IMR-90 (cell line): ENCODE data around the gene TIMM10. TPM values are rescaled to one million over a fixed set of nuclear protein-coding genes. Genes with fewer than 3 reads are reported as not detected.

Source experiments
- ATAC-seq: fragments of 200-7000 bp; cut with Tn5 transposase; 2 replicates; pipeline ENCODE4 v1.9.1; 2020; ENCODE audit warnings: low read depth, mild to moderate bottlenecking, moderate library complexity
- BruUV-seq: library from RNA; stranded (reverse); fragments of 400-500 nt; replicated peaks from 2 replicates; lab custom pipeline; 2021; lab: Mats Ljungman, UMichigan
- CTCF ChIA-PET: fragments of 300-600 bp; formaldehyde crosslinking; extraction: SDS; loops from one replicate; lab custom pipeline; 2021; ENCODE audit warnings: antibody characterized with exemption; lab: Yijun Ruan, JAX
- POLR2A ChIA-PET: fragments of 300-600 bp; sonication (Branson Sonifier 250); formaldehyde crosslinking; loops from one replicate; lab custom pipeline; 2022; ENCODE audit warnings: antibody characterized with exemption; ENCODE audit not compliant: unreplicated experiment; lab: Charles Lee
- DNase-seq: peaks from one replicate; pipeline ENCODE4 v3.0.0; 2013
- H2AFZ ChIP-seq: replicated peaks from 2 replicates; pipeline ENCODE3; 2013; ENCODE audit warnings: low read length, mild to moderate bottlenecking; ENCODE audit not compliant: poor library complexity
- H2AK5ac ChIP-seq: 2 replicates; pipeline ENCODE4 v1.6.1; 2013; ENCODE audit warnings: low read depth, low read length, inconsistent platforms
- H2AK9ac ChIP-seq: replicated peaks from 2 replicates; pipeline ENCODE3; 2013; ENCODE audit warnings: mild to moderate bottlenecking, low read depth, low read length, moderate library complexity; ENCODE audit not compliant: poor library complexity
- H2BK120ac ChIP-seq: 2 replicates; pipeline ENCODE4 v1.6.1; 2013; ENCODE audit warnings: low read depth, low read length, inconsistent platforms
- H2BK15ac ChIP-seq: 3 replicates; pipeline ENCODE4 v1.6.1; 2013; ENCODE audit warnings: low read depth, low read length, inconsistent platforms
- H2BK20ac ChIP-seq: 2 replicates; pipeline ENCODE4 v1.6.1; 2013; ENCODE audit warnings: low read depth, mild to moderate bottlenecking, inconsistent platforms, low read length, moderate library complexity
- H2BK5ac ChIP-seq: 2 replicates; pipeline ENCODE4 v1.6.1; 2013; ENCODE audit warnings: mild to moderate bottlenecking, low read depth, low read length, inconsistent platforms; ENCODE audit not compliant: poor library complexity, severe bottlenecking
- H3K14ac ChIP-seq: replicated peaks from 2 replicates; pipeline ENCODE4 v1.6.1; 2013; ENCODE audit warnings: low read depth, low read length, inconsistent platforms
- H3K18ac ChIP-seq: 2 replicates; pipeline ENCODE4 v1.6.1; 2013; ENCODE audit warnings: low read depth, low read length, control low read depth
- H3K23ac ChIP-seq: 2 replicates; pipeline ENCODE4 v1.6.1; 2013; ENCODE audit warnings: low read depth, low read length, inconsistent platforms
- H3K27ac ChIP-seq: 2 replicates; pipeline ENCODE4 v1.5.1; 2013; ENCODE audit warnings: mild to moderate bottlenecking, control low read depth, low read length; ENCODE audit not compliant: insufficient read depth
- H3K27me3 ChIP-seq: 2 replicates; pipeline ENCODE4 v1.6.1; 2013; ENCODE audit warnings: low read length; ENCODE audit not compliant: control insufficient read depth, insufficient read depth
- H3K36me3 ChIP-seq: 2 replicates; pipeline ENCODE4 v1.6.1; 2013; ENCODE audit warnings: low read length, mixed read lengths; ENCODE audit not compliant: control insufficient read depth, insufficient read depth
- H3K4ac ChIP-seq: 2 replicates; pipeline ENCODE4 v1.6.1; 2013; ENCODE audit warnings: low read depth, low read length, inconsistent platforms
- H3K4me1 ChIP-seq: 2 replicates; pipeline ENCODE4 v1.6.1; 2013; ENCODE audit warnings: low read length, mixed read lengths; ENCODE audit not compliant: control insufficient read depth, insufficient read depth
- H3K4me2 ChIP-seq: 2 replicates; pipeline ENCODE4 v1.6.1; 2013; ENCODE audit warnings: low read depth, mild to moderate bottlenecking, control low read depth, low read length, moderate library complexity
- H3K4me3 ChIP-seq: 2 replicates; pipeline ENCODE4 v1.5.1; 2013; ENCODE audit warnings: low read depth, mild to moderate bottlenecking, control low read depth, low read length, moderate library complexity; ENCODE audit not compliant: insufficient read depth
- H3K56ac ChIP-seq: 2 replicates; pipeline ENCODE4 v1.6.1; 2013; ENCODE audit warnings: low read length, inconsistent platforms; ENCODE audit not compliant: insufficient read depth; ENCODE audit errors: extremely low read depth
- H3K79me1 ChIP-seq, 2 experiments: 2 replicates each; pipeline ENCODE4 v1.6.1; 2013; ENCODE audit warnings: low read length in 2 of 2, inconsistent platforms in 1 of 2, low read depth in 1 of 2
- H3K9ac ChIP-seq: 2 replicates; pipeline ENCODE4 v1.6.1; 2013; ENCODE audit warnings: low read depth, low read length, control low read depth
- H3K9me1 ChIP-seq: 2 replicates; pipeline ENCODE4 v1.6.1; 2013; ENCODE audit warnings: low read length, inconsistent platforms; ENCODE audit not compliant: insufficient read depth
- H3K9me3 ChIP-seq: 2 replicates; pipeline ENCODE4 v1.6.1; 2013; ENCODE audit warnings: low read length; ENCODE audit not compliant: control insufficient read depth, insufficient read depth
- H4K20me1 ChIP-seq: 2 replicates; pipeline ENCODE4 v1.6.1; 2013; ENCODE audit warnings: low read length, inconsistent platforms; ENCODE audit not compliant: insufficient read depth
- H4K5ac ChIP-seq: 2 replicates; pipeline ENCODE4 v1.6.1; 2013; ENCODE audit warnings: mild to moderate bottlenecking, low read depth, low read length, control low read depth
- H4K8ac ChIP-seq, 2 experiments: 2 replicates each; pipeline ENCODE4 v1.6.1; 2013; ENCODE audit warnings: low read depth in 2 of 2, low read length in 2 of 2, control low read depth in 1 of 2, inconsistent platforms in 1 of 2
- H4K91ac ChIP-seq: 2 replicates; pipeline ENCODE4 v1.6.1; 2013; ENCODE audit warnings: low read depth, low read length, inconsistent platforms; ENCODE audit not compliant: insufficient read depth
- BHLHE40 ChIP-seq: fragments of 150-350 bp; IDR thresholded peaks from 2 replicates; pipeline ENCODE4 v1.6.1; 2016; ENCODE audit warnings: mild to moderate bottlenecking, low read depth, low read length
- CEBPB ChIP-seq: IDR thresholded peaks from 2 replicates; pipeline ENCODE4 v1.6.1; 2012; ENCODE audit warnings: low read depth, low read length, improper control_type of control experiment
- CHD1 ChIP-seq: IDR thresholded peaks from 2 replicates; pipeline ENCODE4 v1.6.1; 2012; ENCODE audit warnings: low read depth, low read length, improper control_type of control experiment
- ELK1 ChIP-seq: fragments of 150-350 bp; IDR thresholded peaks from 2 replicates; pipeline ENCODE4 v1.6.1; 2016; ENCODE audit warnings: low read depth, mild to moderate bottlenecking, low read length, moderate library complexity, borderline replicate concordance
- FOS ChIP-seq: fragments of 150-350 bp; IDR thresholded peaks from 2 replicates; pipeline ENCODE4 v1.6.1; 2016; ENCODE audit warnings: low read depth, low read length
- MAFK ChIP-seq: IDR thresholded peaks from 2 replicates; pipeline ENCODE4 v1.6.1; 2012; ENCODE audit warnings: low read depth, low read length, improper control_type of control experiment
- MAZ ChIP-seq: IDR thresholded peaks from 2 replicates; pipeline ENCODE4 v1.6.1; 2012; ENCODE audit warnings: low read depth, mild to moderate bottlenecking, low read length, improper control_type of control experiment, moderate library complexity, borderline replicate concordance
- MXI1 ChIP-seq: IDR thresholded peaks from 2 replicates; pipeline ENCODE4 v1.6.1; 2012; ENCODE audit warnings: low read depth, mild to moderate bottlenecking, low read length, moderate library complexity, borderline replicate concordance
- NFE2L2 ChIP-seq: fragments of 150-350 bp; IDR thresholded peaks from 2 replicates; pipeline ENCODE4 v1.6.1; 2016; ENCODE audit warnings: low read depth, mild to moderate bottlenecking, low read length
- POLR2A ChIP-seq: IDR thresholded peaks from 2 replicates; pipeline ENCODE4 v1.6.1; 2012; ENCODE audit warnings: mild to moderate bottlenecking, low read depth, low read length
- RAD21 ChIP-seq: IDR thresholded peaks from 2 replicates; pipeline ENCODE4 v1.6.1; 2012; ENCODE audit warnings: low read length, improper control_type of control experiment
- RCOR1 ChIP-seq: IDR thresholded peaks from 2 replicates; pipeline ENCODE4 v1.6.1; 2012; ENCODE audit warnings: mild to moderate bottlenecking, low read length, improper control_type of control experiment; ENCODE audit not compliant: insufficient replicate concordance
- RFX5 ChIP-seq: IDR thresholded peaks from 2 replicates; pipeline ENCODE4 v1.8.0; 2012; ENCODE audit warnings: low read depth, mild to moderate bottlenecking, low read length, moderate library complexity
- SMC3 ChIP-seq: fragments of 150-350 bp; IDR thresholded peaks from 2 replicates; pipeline ENCODE4 v1.6.1; 2016; ENCODE audit warnings: low read depth, mild to moderate bottlenecking, antibody characterized with exemption, low read length, moderate library complexity
- USF2 ChIP-seq: fragments of 150-350 bp; IDR thresholded peaks from 2 replicates; pipeline ENCODE4 v1.6.1; 2017; ENCODE audit warnings: mild to moderate bottlenecking, antibody characterized with exemption, low read length, low read depth
- whole genome bisulfite sequencing, 2 experiments: methylation state at CpG; one replicate each; pipeline versions ENCODE4 v1.1.5 to v1.1.7; 2013; ENCODE audit warnings: missing lambda C conversion rate in 2 of 2; ENCODE audit not compliant: insufficient read length in 1 of 2; ENCODE audit errors: extremely low coverage in 2 of 2; 5-methylcytosine and 5-hydroxymethylcytosine counted together
- dilution Hi-C: fragments of 300-500 bp; cut with HindIII; formaldehyde crosslinking; loops from one replicate; pipeline ENCODE4 v1.14.3; 2018; ENCODE audit warnings: low sequenced_read_pairs; ENCODE audit not compliant: unreplicated experiment
- in situ Hi-C: fragments of 300-500 bp; cut with MboI; formaldehyde crosslinking; loops from 3 replicates; pipeline ENCODE4 v1.14.3; 2019; ENCODE audit warnings: low sequenced_read_pairs, inconsistent platforms, mixed read lengths
- intact Hi-C: fragments of 100-400 bp; cut with micrococcal nuclease; formaldehyde crosslinking; loops from 2 replicates; pipeline ENCODE4 v1.10.0; 2022
- polyA plus RNA-seq, 3 experiments: library from polyadenylated mRNA; depleted of rRNA; stranded (reverse); fragments of >200 nt; gene quantifications; 2 replicates each; pipeline ENCODE4 v1.2.3, GENCODE V29; 2012; ENCODE audit warnings: low replicate concordance in 1 of 3
- total RNA-seq: library from RNA; depleted of rRNA; stranded (reverse); fragments of >200 nt; gene quantifications from 2 replicates; pipeline ENCODE4 v1.2.3, GENCODE V29; 2012
- TF ChIP-seq, protein P1 (sequence below): conservative IDR thresholded peaks from 2 replicates; pipeline ENCODE4 v1.5.1; 2012; ENCODE audit warnings: mild to moderate bottlenecking, low read depth, low read length, improper control_type of control experiment

The TIMM10 gene
- total and polyA plus RNA-seq, 2 of the 4 experiments (the other 2 are of a cell fraction), result 96.8 to 135 TPM

GRCh38 chr11:57536947-57537619 is 6.5 kb upstream of the TIMM10 start, which contains the start of gene SMTNL1:
TSS of gene SMTNL1 (plus strand) at chr11:57537595. CDS start at chr11:57542643, 5,048 bp downstream.
- H2AFZ ChIP-seq, result peak within 1 kb of the TSS; percentile 44
- H3K23ac ChIP-seq, result no peak within 1 kb of the TSS
- H3K9ac ChIP-seq, result no peak within 1 kb of the TSS
- intact Hi-C loops (no loop called here), dilution Hi-C loops (no loop called here), in situ Hi-C loops (no loop called here)
- no peak within 1 kb of the TSS for H4K5ac ChIP-seq
- peaks cover 25% of the 10 kb centered on the region for H3K27me3 ChIP-seq
- no peak within 1 kb of the TSS for H3K56ac ChIP-seq
- BruUV-seq, result no TSS peak
- H4K8ac ChIP-seq, result no peak within 1 kb of the TSS
- H3K36me3 ChIP-seq, result no peaks in the 10 kb centered on the region
- no peak for DNase-seq
- no peak within 1 kb of the TSS for H2BK20ac ChIP-seq
- ATAC-seq, result no peak
- no peak within 1 kb of the TSS for H3K27ac ChIP-seq
- 21% methylated on average over 8 of the region's 14 CpGs; no CpG with 5 or more reads in 1 of the 2 experiments for WGBS, 2 experiments
- H4K20me1 ChIP-seq, result no peaks in the 10 kb centered on the region
- no peak within 1 kb of the TSS for H2BK5ac ChIP-seq
- no peak within 1 kb of the TSS for H3K14ac ChIP-seq
- H3K18ac ChIP-seq, result no peak within 1 kb of the TSS
- no peak within 1 kb of the TSS for H2BK15ac ChIP-seq
- H3K4ac ChIP-seq, result no peak within 1 kb of the TSS
- H2BK120ac ChIP-seq, result no peak within 1 kb of the TSS
- H2AK5ac ChIP-seq, result no peak within 1 kb of the TSS
- no peak within 1 kb of the TSS for H3K4me2 ChIP-seq
- H3K79me1 ChIP-seq, result no peaks in the 10 kb centered on the region
- H3K4me3 ChIP-seq, result no peak within 1 kb of the TSS
- H3K9me1 ChIP-seq, result no peaks in the 10 kb centered on the region
- ChIA-PET POLR2A (no interaction called here), CTCF (no interaction called here)
- TF ChIP-seq, protein P1, sequence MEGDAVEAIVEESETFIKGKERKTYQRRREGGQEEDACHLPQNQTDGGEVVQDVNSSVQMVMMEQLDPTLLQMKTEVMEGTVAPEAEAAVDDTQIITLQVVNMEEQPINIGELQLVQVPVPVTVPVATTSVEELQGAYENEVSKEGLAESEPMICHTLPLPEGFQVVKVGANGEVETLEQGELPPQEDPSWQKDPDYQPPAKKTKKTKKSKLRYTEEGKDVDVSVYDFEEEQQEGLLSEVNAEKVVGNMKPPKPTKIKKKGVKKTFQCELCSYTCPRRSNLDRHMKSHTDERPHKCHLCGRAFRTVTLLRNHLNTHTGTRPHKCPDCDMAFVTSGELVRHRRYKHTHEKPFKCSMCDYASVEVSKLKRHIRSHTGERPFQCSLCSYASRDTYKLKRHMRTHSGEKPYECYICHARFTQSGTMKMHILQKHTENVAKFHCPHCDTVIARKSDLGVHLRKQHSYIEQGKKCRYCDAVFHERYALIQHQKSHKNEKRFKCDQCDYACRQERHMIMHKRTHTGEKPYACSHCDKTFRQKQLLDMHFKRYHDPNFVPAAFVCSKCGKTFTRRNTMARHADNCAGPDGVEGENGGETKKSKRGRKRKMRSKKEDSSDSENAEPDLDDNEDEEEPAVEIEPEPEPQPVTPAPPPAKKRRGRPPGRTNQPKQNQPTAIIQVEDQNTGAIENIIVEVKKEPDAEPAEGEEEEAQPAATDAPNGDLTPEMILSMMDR, result no peak
- no peak for TF ChIP-seq MAFK
- no peak for TF ChIP-seq RFX5
- TF ChIP-seq BHLHE40, result no peak
- TF ChIP-seq CHD1, result no peak
- TF ChIP-seq CEBPB, result no peak
- no peak for TF ChIP-seq ELK1
- TF ChIP-seq NFE2L2, result no peak
- no peak for TF ChIP-seq MXI1
- no peak for TF ChIP-seq FOS
- TF ChIP-seq USF2, result no peak
- no peak for TF ChIP-seq MAZ
- no peak for TF ChIP-seq POLR2A
- TF ChIP-seq RCOR1, result no peak
- TF ChIP-seq RAD21, result no peak
- no peak for TF ChIP-seq SMC3
- no peaks in the 10 kb centered on the region; the same call in 1 of the 2 replicates for H3K4me1 ChIP-seq
- H4K91ac ChIP-seq, result no peak within 1 kb of the TSS
- H3K9me3 ChIP-seq, result no peaks in the 10 kb centered on the region
- no peak within 1 kb of the TSS for H2AK9ac ChIP-seq
